ENCODE measurements around the gene GSS. TPM values are rescaled to one million over a fixed set of nuclear protein-coding genes. Genes with fewer than 3 reads are reported as not detected.
"Not testable (repeated sequence)": the region's sequence is repeated elsewhere in the genome, so short reads cannot be mapped to it uniquely, and the experiment has no call there.

Gene GSS
- total RNA-seq, 2 experiments from 2014 or later, result 62.8 to 65.6 TPM

GRCh38 chr20:34925981-34926380 lies 29.6 kb downstream of the GSS start:
- POLR2A ChIA-PET, result no interaction called here
- CTCF ChIA-PET, result no interaction called here

DNA sequence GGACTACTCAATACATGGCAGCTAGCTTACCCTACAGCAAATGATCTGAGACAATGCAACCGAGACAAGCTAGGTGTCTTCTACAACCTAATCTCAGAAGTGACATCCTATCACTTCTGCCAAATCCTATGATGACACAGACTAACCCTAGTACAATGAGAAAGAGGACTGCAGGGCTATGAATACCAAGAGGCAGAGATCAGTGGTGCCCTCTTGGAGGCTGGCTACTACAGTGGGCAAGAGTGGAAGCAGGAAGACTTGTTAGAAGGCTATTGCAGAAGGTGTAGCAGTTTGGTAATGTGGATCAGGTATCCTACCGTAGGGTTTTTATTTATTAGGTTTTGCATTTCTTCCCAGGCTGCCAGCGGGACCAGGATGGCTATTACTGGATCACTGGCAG lies 30.3 kb downstream of the GSS start:
- ChIA-PET CTCF (no interaction called here), POLR2A (no interaction called here)

DNA sequence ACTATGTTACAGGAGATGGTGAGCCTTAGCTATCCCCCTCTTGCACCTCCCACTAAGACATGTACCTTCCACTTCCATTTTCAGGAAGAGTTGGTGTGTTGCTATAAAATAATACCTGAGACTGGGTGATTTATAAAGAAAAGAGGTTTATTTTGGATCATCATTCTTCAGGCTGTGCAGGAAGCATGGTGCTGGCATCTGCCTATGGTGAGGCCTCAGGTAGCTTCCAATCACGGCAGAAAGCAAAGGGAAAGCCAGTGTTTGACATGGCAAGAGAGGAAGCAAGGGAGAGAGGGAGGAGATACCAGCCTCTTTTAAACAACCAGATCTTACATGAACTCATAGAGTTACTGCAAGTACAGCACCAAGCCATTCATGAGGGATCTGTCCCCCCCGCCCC lies 32.2 kb downstream of the GSS start:
- ChIA-PET POLR2A (no interaction called here), CTCF (no interaction called here)

DNA sequence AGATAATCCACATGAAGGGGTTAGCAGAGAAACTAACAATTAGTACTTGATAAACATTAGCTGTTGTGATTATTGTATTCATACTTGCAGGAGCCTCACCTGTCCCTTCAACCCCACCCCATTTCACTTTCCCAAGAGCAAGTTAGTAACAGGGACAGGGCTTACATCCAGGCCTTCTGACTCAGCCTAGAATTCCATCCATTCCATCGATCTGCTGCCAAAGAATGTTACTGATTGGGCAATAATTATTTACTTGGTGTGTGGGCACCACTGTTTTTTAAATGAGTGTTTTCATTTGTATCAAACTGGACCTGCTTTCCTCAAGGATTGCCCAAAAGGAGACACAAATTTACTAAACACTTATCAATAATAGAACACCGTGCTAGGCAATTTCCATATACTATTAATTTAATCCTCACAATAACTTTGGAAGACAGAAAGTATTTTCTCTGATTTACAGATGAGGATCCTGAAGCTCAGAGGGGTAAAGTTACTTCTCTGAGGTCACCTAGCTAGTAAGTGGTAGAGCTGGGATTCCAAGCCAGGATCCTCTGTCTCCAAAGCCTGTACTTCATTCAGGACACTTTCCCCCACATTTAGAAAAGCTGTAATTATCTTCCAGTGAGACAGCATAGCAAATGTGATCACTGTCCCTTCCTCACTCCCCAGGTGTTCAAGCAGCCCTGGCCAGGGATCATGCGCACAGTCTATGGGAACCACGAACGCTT lies 32.8 kb downstream of the GSS start:
- ChIA-PET CTCF (no interaction called here), POLR2A (no interaction called here)

DNA sequence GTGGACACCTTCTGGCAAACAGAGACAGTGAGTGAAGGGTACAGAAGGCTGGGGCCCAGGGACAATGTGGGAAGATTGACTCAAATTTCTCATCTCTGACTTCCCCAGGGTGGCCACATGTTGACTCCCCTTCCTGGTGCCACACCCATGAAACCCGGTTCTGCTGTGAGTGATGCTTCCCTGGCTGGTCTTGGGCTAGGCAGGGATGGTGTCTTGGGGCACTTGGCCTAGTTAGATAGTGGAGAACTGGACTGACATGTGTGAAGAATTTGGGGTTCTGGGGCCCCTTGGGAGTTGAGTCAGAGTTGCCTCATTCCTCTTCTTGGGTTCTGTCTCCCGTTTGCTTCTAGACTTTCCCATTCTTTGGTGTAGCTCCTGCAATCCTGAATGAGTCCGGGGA lies 34.2 kb downstream of the GSS start:
- POLR2A ChIA-PET, result no interaction called here
- CTCF ChIA-PET, result interaction anchor here (0.8 to 0.9 kb wide), 2 partner anchors 47 to 164 kb away, joined by 3 read pairs; no protein-coding TSS in a partner anchor

GRCh38 chr20:34920055-34920454 lies 35.6 kb downstream of the GSS start:
- ChIA-PET CTCF (interaction anchor here (1.2 kb wide), 2 partner anchors 43 to 46 kb away, joined by 3 to 4 read pairs; partner anchors contain the start of gene ACSS2), POLR2A (no interaction called here)

DNA sequence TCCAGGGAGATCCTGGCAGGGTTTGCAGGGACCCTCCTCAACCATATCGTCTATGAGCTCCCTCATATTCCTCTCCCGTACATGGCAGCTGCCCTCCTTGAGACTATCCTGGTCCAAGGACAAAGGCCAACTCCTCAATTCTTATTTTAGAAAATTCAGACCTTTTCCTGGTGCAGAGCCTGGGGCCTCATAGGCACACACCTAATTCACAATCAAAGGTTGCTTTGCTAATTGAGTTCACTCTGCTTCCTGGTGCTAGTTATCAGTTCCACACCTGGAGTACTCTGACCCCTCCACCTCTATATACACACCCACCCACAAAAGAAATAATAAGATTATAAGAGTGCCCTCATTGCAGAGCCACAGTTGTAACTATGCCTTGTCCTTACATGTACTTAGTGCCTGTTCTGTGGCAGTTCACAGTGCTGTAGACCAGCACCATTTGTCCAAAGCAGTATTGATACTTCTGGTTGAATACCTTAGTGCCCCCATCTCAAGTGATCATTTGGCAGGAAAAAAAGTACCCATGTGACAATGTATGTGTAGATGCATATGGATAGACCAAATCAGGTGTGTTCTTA lies 38.7 kb downstream of the GSS start:
- ChIA-PET CTCF (no interaction called here), POLR2A (no interaction called here)

- CTCF ChIA-PET, result no interaction called here
- POLR2A ChIA-PET, result no interaction called here
These were observed 39.7 kb downstream of the GSS start for GRCh38 chr20:34915749-34916455.

DNA sequence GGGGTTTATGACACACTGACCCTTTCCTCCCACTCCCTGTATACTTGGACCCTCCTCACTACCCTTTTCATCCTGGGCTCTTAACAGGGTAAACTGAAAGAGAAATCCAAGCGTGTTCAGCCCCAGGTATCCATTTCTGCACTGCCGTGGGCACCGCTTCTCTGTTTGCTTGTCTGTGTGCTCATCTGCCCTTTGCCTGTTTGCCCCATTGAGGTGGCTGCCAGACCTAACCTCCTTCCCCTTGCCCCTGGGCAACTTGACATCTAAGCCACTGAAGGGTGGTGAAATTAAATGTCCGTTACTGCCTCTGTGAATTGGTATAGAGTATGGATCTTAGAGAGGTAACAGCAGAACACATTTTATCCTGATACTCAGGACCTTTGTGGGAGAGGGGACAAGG lies 40.5 kb downstream of the GSS start:
- ChIA-PET POLR2A (no interaction called here), CTCF (no interaction called here)

DNA sequence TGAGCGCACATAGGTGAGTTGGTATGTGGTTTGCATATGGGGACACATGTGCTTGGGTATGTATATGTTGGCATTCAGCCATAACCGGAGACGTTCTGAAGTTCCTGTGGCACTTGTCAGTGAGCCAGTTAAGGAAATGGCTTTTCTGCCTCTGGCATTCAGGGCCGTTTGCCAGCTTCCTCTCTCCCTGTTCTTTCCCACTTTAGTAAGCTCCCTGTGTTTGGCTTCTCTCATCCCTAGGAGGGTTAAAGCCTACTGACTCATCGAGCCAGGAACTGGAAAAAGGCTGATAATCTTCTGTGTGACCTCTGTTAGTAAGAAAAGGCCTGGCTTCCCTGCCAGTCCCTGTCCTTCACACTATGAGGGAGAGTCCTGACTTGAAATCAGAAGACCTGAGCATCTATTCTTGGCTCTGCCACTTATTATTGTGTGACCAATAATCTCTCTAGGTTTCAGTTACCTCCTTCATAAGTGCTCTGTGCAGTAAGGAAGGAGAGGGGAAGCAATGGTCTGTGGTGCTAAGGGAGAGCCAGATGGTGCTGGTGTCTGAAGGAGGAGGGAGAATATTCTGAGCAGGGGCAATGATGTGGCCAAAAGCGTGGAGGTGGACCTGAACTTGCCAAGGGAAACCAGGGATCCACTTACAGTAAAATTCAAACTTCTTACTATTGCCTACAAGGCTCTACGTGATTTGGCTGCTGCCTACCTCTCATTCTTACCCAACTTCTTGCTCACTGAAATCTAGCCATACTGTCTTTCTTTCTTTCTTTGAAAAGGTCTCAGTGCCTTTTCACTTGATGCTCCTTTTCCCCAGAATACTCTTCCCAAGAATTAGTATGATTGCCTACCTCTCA lies 47.8 kb downstream of the GSS start:
- CTCF ChIA-PET, result no interaction called here
- POLR2A ChIA-PET, result no interaction called here

DNA sequence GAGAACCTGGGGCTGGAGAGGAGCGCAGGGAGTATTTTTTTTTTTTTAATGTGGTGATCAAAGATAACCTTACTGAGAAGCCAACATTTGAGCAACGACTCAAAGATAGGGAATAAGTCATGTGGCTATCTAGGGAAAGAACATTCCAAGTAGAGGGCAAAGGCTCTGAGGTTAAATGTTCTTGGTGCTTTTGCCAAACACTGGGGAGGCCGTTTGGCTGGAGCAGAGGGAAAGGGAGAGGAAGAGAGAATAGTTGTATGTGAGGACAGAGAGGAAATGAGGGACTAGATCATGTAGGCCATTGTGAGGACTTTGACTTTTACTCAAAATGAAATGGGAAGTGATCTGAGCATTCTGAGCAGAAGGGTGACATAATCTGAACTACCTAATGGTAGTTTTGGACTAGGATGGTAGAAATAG lies 51.4 kb downstream of the GSS start:
- CTCF ChIA-PET, result interaction anchor here (0.7 kb wide), 1 partner anchor 140 kb away, joined by 6 read pairs; no protein-coding TSS in a partner anchor
- POLR2A ChIA-PET, result interaction anchor here (0.7 kb wide), 1 partner anchor 937 kb away, joined by 5 read pairs; no protein-coding TSS in a partner anchor

DNA sequence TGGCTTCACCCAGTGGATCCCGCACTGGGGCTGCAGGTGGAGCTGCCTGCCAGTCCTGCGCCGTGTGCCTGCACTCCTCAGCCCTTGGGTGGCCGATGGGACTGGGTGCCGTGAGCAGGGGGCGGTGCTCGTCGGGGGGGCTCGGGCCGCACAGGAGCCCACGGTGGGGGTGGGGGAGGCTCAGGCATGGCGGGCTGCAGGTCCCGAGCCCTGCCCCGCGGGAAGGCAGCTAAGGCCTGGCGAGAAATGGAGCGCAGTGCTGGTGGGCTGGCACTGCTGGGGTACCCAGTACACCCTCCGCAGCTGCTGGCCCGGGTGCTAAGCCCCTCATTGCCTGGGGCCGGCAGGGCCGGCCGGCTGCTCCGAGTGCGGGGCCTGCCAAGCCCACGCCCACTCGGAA lies 56.9 kb downstream of the GSS start:
- POLR2A ChIA-PET, CTCF ChIA-PET: not testable (repeated sequence)

DNA sequence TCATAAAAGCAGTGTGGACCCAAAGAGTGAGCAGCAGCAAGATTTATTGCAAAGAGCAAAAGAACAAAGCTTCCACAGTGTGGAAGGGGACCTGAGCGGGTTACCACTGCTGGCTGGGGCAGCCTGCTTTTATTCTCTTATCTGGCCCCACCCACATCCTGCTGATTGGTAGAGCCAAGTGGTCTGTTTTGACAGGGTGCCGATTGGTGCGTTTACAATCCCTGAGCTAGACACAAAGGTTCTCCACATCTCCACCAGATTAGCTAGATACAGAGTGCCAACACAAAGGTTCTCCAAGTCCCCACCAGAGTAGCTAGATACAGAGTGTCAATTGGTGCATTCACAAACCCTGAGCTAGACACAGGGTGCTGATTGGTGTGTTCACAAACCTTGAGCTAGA lies 57.5 kb downstream of the GSS start:
- CTCF ChIA-PET, POLR2A ChIA-PET: not testable (repeated sequence)

- CTCF ChIA-PET, result no interaction called here
These were observed 59.5 kb downstream of the GSS start for GRCh38 chr20:34896086-34896621.

GRCh38 chr20:34895465-34895864 lies 60.1 kb downstream of the GSS start:
- POLR2A ChIA-PET, result no interaction called here

More at GRCh38 chr20:34896086-34896621, 59.5 kb downstream of the GSS start:
- POLR2A ChIA-PET, result no interaction called here

DNA sequence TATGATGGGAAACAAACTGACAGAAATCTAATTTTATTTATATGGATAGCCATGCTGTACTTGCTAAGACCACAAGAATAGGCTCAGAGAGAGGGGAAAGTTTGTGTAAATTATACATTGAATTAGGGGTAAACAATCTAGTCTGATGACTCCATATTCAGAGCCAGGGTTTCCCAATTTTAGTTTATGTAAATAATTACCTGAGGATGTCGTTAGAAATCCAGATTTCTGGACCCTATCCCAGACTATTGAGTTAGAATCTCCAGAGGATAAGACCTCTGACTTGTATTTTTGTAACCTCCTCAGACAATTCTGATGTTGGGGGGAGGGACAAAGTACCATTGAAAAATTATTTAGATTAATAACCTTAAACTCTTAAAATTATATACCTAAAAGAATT lies 60.9 kb downstream of the GSS start:
- CTCF ChIA-PET, result no interaction called here
- POLR2A ChIA-PET, result no interaction called here

More at GRCh38 chr20:34895465-34895864, 60.1 kb downstream of the GSS start:
- CTCF ChIA-PET, result no interaction called here

DNA sequence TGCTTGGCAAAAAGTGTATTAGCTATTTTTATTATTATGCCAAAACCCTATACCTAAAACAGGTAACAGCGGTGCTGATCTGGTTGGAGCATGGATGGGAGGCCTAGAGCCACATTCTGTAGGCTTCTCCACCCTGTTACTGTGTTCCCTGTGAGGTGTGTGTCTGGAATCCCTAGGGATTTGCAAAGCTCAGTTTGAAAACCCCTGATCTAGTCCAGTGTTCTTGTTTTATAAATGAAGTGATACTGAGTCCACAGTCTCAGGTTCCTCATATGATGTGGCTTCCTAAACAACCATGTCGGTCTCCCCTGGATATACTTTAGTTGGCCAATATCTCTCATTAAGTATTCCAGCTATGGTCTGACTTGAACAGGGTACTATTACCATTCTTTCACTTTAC lies 62.9 kb downstream of the GSS start:
- POLR2A ChIA-PET, result no interaction called here
- CTCF ChIA-PET, result interaction anchor here (0.6 to 1.1 kb wide), 2 partner anchors 12 to 204 kb away, joined by 3 read pairs; no protein-coding TSS in a partner anchor

DNA sequence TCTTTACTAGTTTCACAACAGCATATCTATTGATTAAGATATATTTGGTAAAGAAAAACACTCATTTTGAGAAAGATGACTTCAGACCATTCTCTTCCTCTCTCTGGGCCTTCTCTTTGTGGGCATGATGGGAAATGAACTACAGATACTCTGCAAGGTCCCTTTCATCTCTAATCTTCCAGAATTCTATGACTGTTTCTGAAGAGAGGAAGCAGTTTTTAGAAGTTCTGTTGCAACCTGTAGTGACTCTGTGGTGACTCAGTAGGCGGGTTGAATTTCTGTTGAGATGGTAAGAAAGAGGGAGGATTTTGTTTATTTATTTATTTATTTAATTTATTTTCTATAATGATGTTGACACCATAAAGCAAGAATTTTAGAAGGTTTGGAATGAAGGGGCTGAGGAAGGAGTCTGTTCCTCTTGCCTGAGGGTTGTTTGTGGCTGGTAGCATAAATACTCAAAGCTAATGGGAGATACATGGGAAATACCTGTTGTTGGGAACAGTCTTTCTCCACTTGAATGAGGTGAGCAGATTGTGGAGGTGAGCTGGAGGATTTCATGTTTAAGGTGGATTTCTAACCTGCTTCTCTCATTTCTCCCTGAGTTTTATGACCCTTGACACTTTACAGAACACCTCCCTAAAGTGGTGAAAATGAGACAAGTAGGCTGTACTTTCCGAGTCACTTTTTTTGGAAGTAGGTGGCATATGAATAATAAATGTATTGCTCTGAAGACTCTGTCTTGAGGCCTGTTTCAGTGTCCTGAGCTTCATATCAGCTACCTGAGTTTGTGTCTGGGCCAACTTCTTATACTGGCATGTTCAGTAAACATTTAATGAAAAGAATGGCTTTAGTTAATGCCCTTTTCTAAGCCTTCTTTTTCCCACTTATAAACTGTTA lies 64.2 kb downstream of the GSS start:
- POLR2A ChIA-PET, result no interaction called here

GRCh38 chr20:34888468-34888867 lies 67.1 kb downstream of the GSS start:
- CTCF ChIA-PET, result interaction anchor here (0.5 to 2.1 kb wide), 3 partner anchors 13 to 63 kb away, joined by 3 to 7 read pairs (median 3); partner anchors contain the start of gene NCOA6
- POLR2A ChIA-PET, result interaction anchor here (0.5 to 1.1 kb wide), 2 partner anchors 12 to 25 kb away, joined by 4 read pairs; no protein-coding TSS in a partner anchor

More for the DNA sequence above, 64.2 kb downstream of the GSS start:
- CTCF ChIA-PET, result no interaction called here

Measured in activated CD8-positive, alpha-beta memory T cell treated with anti-CD3 and anti-CD28 coated beads for 36 hours (primary cell).